ENCODE results near the gene REST. TPM values are rescaled to one million over a fixed set of nuclear protein-coding genes. Genes with fewer than 3 reads are reported as not detected.
"Not testable (repeated sequence)": the region's sequence is repeated elsewhere in the genome, so short reads cannot be mapped to it uniquely, and the experiment has no call there.

The REST gene
- total and polyA plus RNA-seq, 10 donors, result 3.6 to 45.4 (median 37.1) TPM

DNA sequence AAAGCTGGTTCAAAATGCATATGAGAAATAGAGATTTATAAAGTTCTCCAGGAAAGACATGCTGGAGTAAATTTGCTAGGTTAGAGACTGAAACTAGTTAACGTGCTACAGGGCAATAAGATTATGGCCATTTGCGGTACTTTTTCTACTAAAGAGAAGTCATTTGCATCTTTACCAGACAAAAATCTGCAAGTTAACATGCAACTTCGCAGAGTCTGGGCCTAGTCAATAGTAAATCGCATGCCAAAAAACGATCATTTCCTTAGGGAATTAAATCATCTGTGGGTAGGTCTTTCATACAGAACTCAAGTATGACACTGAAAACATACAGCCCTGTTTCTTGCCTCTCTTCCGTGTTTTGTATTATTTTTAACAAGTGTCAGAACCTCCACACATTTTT is 32.8 kb upstream of the REST start:
- Histone ChIP-seq H3K27me3 (replicated peaks in 1 of 7) (no peaks in the 10 kb centered on the region), H3K4me1 (peaks cover 0 to 13% (median 7%) of the 10 kb centered on the region in 6 donors), H3K9me3 (no peaks in the 10 kb centered on the region), H3K36me3 (no peaks in the 10 kb centered on the region), H3K4me3 (no peak overlapping the region), H3K27ac (no peak overlapping the region)
- intact Hi-C loops (cut with DNase I; ENCODE audit: low total_unique reads), result no loop called here
- 81 to 85% (median 81%) methylated on average over 6 of the region's 6 CpGs for WGBS, 5 donors
- TF ChIP-seq POLR2AphosphoS5 (IDR thresholded peaks at IDR 0.05), result no peak
- TF ChIP-seq, protein P1, sequence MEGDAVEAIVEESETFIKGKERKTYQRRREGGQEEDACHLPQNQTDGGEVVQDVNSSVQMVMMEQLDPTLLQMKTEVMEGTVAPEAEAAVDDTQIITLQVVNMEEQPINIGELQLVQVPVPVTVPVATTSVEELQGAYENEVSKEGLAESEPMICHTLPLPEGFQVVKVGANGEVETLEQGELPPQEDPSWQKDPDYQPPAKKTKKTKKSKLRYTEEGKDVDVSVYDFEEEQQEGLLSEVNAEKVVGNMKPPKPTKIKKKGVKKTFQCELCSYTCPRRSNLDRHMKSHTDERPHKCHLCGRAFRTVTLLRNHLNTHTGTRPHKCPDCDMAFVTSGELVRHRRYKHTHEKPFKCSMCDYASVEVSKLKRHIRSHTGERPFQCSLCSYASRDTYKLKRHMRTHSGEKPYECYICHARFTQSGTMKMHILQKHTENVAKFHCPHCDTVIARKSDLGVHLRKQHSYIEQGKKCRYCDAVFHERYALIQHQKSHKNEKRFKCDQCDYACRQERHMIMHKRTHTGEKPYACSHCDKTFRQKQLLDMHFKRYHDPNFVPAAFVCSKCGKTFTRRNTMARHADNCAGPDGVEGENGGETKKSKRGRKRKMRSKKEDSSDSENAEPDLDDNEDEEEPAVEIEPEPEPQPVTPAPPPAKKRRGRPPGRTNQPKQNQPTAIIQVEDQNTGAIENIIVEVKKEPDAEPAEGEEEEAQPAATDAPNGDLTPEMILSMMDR (IDR thresholded peaks at IDR 0.05 in 8 of 11, conservative IDR thresholded peaks at IDR 0.05 in 3 of 11), result no peak
- TF ChIP-seq POLR2A (IDR thresholded peaks at IDR 0.05), result no peak
- no peak for DNase-seq

DNA sequence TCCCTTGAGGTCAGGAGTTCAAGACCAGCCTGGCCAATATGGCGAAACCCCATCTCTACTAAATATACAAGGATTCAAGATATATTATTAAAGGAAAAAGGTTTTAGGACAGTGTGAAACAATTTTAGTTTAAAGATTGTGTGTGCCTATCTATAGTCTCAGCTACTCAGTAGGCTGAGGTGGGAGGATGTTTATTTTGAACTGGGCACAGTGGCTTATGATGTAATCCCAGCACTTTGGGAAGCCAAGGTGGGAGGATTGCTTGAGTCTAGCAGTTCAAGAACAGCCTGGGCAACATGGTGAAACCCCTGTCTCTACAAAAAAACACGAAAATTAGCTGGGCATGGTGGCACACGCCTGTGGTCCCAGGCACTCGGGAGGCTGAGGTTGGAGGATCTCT is 31.4 kb upstream of the REST start:
- no peak for TF ChIP-seq POLR2A (IDR thresholded peaks at IDR 0.05)
- TF ChIP-seq, protein P1 (IDR thresholded peaks at IDR 0.05 in 8 of 11, conservative IDR thresholded peaks at IDR 0.05 in 3 of 11), result no peak
- TF ChIP-seq POLR2AphosphoS5 (IDR thresholded peaks at IDR 0.05), result no peak
- Histone ChIP-seq H3K27ac (no peak overlapping the region), H3K4me1 (peaks cover 0 to 6% (median 2%) of the 10 kb centered on the region in 6 donors), H3K27me3 (replicated peaks in 1 of 7) (no peaks in the 10 kb centered on the region), H3K9me3 (no peaks in the 10 kb centered on the region), H3K36me3 (no peaks in the 10 kb centered on the region), H3K4me3 (no peak overlapping the region)
- 79 to 96% (median 89%) methylated on average over 4 of the region's 4 CpGs for WGBS, 5 donors
- no peak for DNase-seq
- intact Hi-C loops (cut with DNase I; ENCODE audit: low total_unique reads), result no loop called here

DNA sequence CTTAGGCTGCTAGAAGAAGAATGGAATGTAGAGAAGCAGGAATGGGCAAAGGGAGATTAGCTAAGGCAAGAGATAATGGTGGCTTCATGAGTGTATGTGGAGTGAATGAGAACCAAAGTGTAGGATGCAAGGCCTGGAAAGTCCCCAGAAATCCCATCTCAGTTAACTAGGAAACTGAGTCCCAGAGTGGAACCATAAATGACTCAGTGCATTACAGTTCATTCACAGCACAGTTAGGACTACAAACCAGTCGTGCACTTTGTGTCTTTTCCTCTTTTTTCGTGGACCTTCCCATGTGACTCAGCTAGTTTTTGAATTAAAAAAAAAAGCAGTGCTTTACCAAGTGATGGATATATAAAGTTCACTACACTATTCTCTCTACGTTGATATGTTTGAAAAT is 27.7 kb upstream of the REST start:
- H3K4me1 ChIP-seq, result no peaks in the 10 kb centered on the region
- no peak overlapping the region for H3K27ac ChIP-seq
- peaks cover 0 to 8% (median 0%) of the 10 kb centered on the region in 7 donors for H3K27me3 ChIP-seq (replicated peaks in 1 of 7)
- no peak for DNase-seq
- no peaks in the 10 kb centered on the region for H3K36me3 ChIP-seq
- H3K4me3 ChIP-seq, result no peak overlapping the region
- TF ChIP-seq POLR2A (IDR thresholded peaks at IDR 0.05), result no peak
- TF ChIP-seq, protein P1 (IDR thresholded peaks at IDR 0.05 in 8 of 11, conservative IDR thresholded peaks at IDR 0.05 in 3 of 11), result no peak
- TF ChIP-seq POLR2AphosphoS5 (IDR thresholded peaks at IDR 0.05), result no peak
- intact Hi-C loops (cut with DNase I; ENCODE audit: low total_unique reads), result no loop called here
- no peaks in the 10 kb centered on the region for H3K9me3 ChIP-seq
- WGBS, 5 donors, result 25 to 53% (median 37%) methylated on average over 3 of the region's 3 CpGs

DNA sequence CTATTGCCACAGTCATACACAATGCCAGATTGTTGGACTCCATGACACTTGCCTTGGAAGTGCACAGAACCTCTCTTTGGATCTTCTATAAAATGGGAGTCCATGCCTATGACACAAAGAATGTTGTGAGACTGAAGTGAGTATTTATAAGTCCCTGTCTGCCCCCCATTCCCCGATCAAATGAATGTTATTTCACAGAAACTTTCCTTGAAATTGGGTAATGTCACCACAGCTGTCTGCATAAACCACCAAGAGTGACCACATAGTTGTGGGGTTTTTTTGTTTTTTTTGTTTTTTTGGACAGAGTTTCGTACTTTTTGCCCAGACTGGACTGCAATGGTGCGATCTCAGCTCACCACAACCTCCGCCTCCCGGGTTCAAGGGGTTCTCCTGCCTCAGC is 27.1 kb upstream of the REST start:
- H3K36me3 ChIP-seq, result no peaks in the 10 kb centered on the region
- 50 to 82% (median 59%) methylated on average over 5 of the region's 5 CpGs for WGBS, 5 donors
- H3K9me3 ChIP-seq, result no peaks in the 10 kb centered on the region
- intact Hi-C loops (cut with DNase I; ENCODE audit: low total_unique reads), result no loop called here
- H3K4me1 ChIP-seq, result no peaks in the 10 kb centered on the region
- H3K27ac ChIP-seq, result no peak overlapping the region
- TF ChIP-seq POLR2A (IDR thresholded peaks at IDR 0.05), result no peak
- no peak for TF ChIP-seq POLR2AphosphoS5 (IDR thresholded peaks at IDR 0.05)
- TF ChIP-seq, protein P1 (IDR thresholded peaks at IDR 0.05 in 8 of 11, conservative IDR thresholded peaks at IDR 0.05 in 3 of 11), result no peak
- no peak overlapping the region for H3K4me3 ChIP-seq
- peaks cover 0 to 8% (median 0%) of the 10 kb centered on the region in 7 donors for H3K27me3 ChIP-seq (replicated peaks in 1 of 7)
- DNase-seq, result no peak

DNA sequence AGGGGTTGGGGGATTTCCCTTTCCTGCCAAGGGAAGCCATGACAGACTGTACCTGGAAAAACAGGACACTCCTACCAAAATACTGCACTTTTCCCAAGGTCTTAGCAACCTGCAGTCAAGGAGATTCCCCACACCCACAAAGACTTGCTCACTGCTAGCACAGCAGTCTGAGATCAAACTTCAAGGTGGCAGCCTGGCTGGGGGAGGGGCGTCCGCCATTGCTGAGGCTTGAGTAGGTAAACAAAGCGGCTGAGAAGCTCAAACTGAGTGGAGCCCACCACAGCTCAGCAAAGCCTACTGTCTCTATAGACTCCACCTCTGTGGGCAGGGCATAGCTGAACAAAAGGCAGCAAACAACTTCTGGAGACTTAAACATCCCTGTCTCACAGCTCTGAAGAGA is 23.2 kb upstream of the REST start:
- H3K9me3 ChIP-seq; intact Hi-C loops (cut with DNase I; ENCODE audit: low total_unique reads); H3K4me1 ChIP-seq; H3K27me3 ChIP-seq (replicated peaks in 1 of 7); H3K4me3 ChIP-seq; H3K27ac ChIP-seq; H3K36me3 ChIP-seq; DNase-seq: not testable (repeated sequence)
- WGBS, 5 donors, result 80 to 92% (median 84%) methylated on average over 3 of the region's 3 CpGs

Data from spleen (tissue), 11 donors.